Measurements from ENCODE around the gene NOX4.

- TF ChIP-seq CTCF (IDR thresholded peaks at IDR 0.05; ENCODE audit: low read depth, low read length) (no peak), EZH2phosphoT487 (IDR thresholded peaks at IDR 0.05; ENCODE audit: low read depth) (no peak)
These were observed 74.2 kb downstream of the NOX4 start for GRCh38 chr11:89416961-89417360.

All from OCI-LY3 (cell line).